ENCODE results near the gene NOP10.

DNA sequence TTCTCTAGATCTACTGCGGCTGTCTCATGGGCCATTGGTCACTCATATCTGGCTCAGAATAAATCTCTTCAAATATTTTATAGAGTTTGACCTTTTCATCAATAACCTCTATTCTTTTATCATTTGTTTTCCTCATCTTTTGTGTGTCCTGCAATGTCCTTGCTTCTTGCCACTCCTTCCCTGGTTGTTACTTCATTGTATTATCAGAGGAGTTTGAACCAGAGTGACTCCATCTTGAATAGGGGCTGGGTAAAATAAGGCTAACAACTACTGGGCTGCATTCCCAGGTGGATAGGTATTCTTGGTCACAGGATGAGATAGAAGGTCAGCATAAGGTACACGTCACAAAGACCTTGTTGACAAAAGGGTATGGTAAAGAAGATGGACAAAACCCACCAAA is 33.9 kb upstream of the NOP10 start:
- TF ChIP-seq, protein P1, sequence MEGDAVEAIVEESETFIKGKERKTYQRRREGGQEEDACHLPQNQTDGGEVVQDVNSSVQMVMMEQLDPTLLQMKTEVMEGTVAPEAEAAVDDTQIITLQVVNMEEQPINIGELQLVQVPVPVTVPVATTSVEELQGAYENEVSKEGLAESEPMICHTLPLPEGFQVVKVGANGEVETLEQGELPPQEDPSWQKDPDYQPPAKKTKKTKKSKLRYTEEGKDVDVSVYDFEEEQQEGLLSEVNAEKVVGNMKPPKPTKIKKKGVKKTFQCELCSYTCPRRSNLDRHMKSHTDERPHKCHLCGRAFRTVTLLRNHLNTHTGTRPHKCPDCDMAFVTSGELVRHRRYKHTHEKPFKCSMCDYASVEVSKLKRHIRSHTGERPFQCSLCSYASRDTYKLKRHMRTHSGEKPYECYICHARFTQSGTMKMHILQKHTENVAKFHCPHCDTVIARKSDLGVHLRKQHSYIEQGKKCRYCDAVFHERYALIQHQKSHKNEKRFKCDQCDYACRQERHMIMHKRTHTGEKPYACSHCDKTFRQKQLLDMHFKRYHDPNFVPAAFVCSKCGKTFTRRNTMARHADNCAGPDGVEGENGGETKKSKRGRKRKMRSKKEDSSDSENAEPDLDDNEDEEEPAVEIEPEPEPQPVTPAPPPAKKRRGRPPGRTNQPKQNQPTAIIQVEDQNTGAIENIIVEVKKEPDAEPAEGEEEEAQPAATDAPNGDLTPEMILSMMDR (IDR thresholded peaks at IDR 0.05; ENCODE audit: control extremely low read depth in 1 of 3, insufficient read depth in 1 of 3, low read depth in 1 of 3, low read length in 3 of 3): no peak
- TF ChIP-seq CBX5 (IDR thresholded peaks at IDR 0.05; ENCODE audit: low read depth, low read length) (no peak), POLR2A (IDR thresholded peaks at IDR 0.05; ENCODE audit: control extremely low read depth in 1 of 2, low read depth in 2 of 2, low read length in 2 of 2) (no peak), SUZ12 (IDR thresholded peaks at IDR 0.05; ENCODE audit: low read length) (no peak), ASH2L (IDR thresholded peaks at IDR 0.05; ENCODE audit: low read length) (no peak), TEAD4 (IDR thresholded peaks at IDR 0.05; ENCODE audit: low read depth, low read length) (no peak), RXRA (IDR thresholded peaks at IDR 0.05; ENCODE audit: insufficient read depth, low read depth, low read length) (no peak), TAF1 (IDR thresholded peaks at IDR 0.05; ENCODE audit: low read depth, low read length) (no peak), POLR2AphosphoS5 (IDR thresholded peaks at IDR 0.05; ENCODE audit: low read depth, low read length) (no peak), EZH2 (IDR thresholded peaks at IDR 0.05; ENCODE audit: low read depth, low read length, severe bottlenecking) (no peak), SP1 (IDR thresholded peaks at IDR 0.05; ENCODE audit: low read depth, low read length) (no peak), TCF12 (IDR thresholded peaks at IDR 0.05; ENCODE audit: low read depth, low read length) (no peak)
- TF ChIP-seq, protein P2, sequence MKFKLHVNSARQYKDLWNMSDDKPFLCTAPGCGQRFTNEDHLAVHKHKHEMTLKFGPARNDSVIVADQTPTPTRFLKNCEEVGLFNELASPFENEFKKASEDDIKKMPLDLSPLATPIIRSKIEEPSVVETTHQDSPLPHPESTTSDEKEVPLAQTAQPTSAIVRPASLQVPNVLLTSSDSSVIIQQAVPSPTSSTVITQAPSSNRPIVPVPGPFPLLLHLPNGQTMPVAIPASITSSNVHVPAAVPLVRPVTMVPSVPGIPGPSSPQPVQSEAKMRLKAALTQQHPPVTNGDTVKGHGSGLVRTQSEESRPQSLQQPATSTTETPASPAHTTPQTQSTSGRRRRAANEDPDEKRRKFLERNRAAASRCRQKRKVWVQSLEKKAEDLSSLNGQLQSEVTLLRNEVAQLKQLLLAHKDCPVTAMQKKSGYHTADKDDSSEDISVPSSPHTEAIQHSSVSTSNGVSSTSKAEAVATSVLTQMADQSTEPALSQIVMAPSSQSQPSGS (IDR thresholded peaks at IDR 0.05; ENCODE audit: low read length): no peak

Data from H1 (cell line).